ENCODE results near the gene PHF13.

DNA sequence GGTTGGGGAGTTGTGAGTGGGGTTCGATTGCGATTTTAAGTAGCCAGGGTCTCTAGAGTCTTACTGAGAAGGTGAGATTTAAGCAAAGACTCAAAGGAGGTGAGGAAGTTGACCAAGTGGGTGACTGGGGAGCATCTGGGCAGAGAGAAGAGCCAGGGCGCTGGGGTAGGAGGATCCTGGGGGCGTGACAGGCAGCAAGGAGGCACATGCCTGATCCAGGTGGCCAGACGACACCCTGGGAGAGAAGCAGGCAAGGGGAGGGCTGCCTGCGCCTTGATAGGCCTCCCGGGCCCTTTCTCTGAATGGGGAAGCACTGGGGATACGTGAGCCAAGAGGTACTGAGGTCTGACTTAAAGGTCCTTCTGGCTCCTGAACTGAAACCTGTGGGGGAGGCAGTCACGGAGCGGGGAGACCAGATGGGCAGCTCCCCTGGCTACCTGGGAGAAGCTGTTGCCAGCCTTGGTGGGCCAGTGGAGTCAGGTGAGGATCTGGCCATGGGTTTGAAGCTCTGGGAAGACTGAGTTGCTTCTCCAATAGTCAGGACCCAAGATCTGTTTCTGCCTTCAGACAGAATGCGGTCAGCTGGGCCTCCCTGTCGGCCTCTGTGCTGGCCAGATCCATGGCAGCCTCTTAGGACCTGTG is 28.3 kb upstream of the PHF13 start:
- TF ChIP-seq POLR2A (IDR thresholded peaks at IDR 0.05), result no peak
- TF ChIP-seq, protein P1, sequence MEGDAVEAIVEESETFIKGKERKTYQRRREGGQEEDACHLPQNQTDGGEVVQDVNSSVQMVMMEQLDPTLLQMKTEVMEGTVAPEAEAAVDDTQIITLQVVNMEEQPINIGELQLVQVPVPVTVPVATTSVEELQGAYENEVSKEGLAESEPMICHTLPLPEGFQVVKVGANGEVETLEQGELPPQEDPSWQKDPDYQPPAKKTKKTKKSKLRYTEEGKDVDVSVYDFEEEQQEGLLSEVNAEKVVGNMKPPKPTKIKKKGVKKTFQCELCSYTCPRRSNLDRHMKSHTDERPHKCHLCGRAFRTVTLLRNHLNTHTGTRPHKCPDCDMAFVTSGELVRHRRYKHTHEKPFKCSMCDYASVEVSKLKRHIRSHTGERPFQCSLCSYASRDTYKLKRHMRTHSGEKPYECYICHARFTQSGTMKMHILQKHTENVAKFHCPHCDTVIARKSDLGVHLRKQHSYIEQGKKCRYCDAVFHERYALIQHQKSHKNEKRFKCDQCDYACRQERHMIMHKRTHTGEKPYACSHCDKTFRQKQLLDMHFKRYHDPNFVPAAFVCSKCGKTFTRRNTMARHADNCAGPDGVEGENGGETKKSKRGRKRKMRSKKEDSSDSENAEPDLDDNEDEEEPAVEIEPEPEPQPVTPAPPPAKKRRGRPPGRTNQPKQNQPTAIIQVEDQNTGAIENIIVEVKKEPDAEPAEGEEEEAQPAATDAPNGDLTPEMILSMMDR (IDR thresholded peaks at IDR 0.05), result no peak

Data from prostate gland (tissue), 2 donors.